ENCODE data around the gene DMRTA2.
"Not testable (repeated sequence)": the region's sequence is repeated elsewhere in the genome, so short reads cannot be mapped to it uniquely, and the experiment has no call there.

The DMRTA2 gene

GRCh38 chr1:50381551-50381950 is 41.7 kb downstream of the DMRTA2 start:
- not testable (repeated sequence) for DNase-seq (ENCODE audit: low read depth)

GRCh38 chr1:50378770-50379169 is 44.5 kb downstream of the DMRTA2 start:
- DNase-seq (ENCODE audit: low read depth) = no peak

- DNase-seq (ENCODE audit: low read depth) = no peak
Measured at GRCh38 chr1:50373532-50373931, 49.7 kb downstream of the DMRTA2 start.

GRCh38 chr1:50371749-50372148 is 51.5 kb downstream of the DMRTA2 start:
- no peak for DNase-seq (ENCODE audit: low read depth)

- DNase-seq (ENCODE audit: low read depth) = no peak
Measured at GRCh38 chr1:50369830-50370229, 53.4 kb downstream of the DMRTA2 start.

- no peak for DNase-seq (ENCODE audit: low read depth)
Measured at GRCh38 chr1:50369008-50369634, 54.1 kb downstream of the DMRTA2 start.

GRCh38 chr1:50368179-50369007 is 54.9 kb downstream of the DMRTA2 start:
- DNase-seq (ENCODE audit: low read depth) = peak; percentile 11
